Mesothelial cell of epicardium (in vitro differentiated cells): ENCODE data around the gene ZBTB1. TPM values are rescaled to one million over a fixed set of nuclear protein-coding genes. Genes with fewer than 3 reads are reported as not detected.

ENCODE experiments used
- DNase-seq, 2 experiments: peaks; one replicate each; pipeline ENCODE4 v3.0.0; 2021; ENCODE audit warnings: low spot score in 2 of 2; ENCODE audit not compliant: unreplicated experiment in 2 of 2
- H3K27ac Mint-ChIP-seq: 2 replicates; pipeline ENCODE4 v1.8.0; 2021; ENCODE audit warnings: mixed read lengths
- H3K27me3 Mint-ChIP-seq: 2 replicates; pipeline ENCODE4 v1.8.0; 2021; ENCODE audit warnings: low read depth, mixed read lengths
- H3K36me3 Mint-ChIP-seq: 2 replicates; pipeline ENCODE4 v1.8.0; 2021; ENCODE audit warnings: mixed read lengths
- H3K4me1 Mint-ChIP-seq: 2 replicates; pipeline ENCODE4 v1.8.0; 2021; ENCODE audit warnings: mixed read lengths
- H3K4me3 Mint-ChIP-seq: 2 replicates; pipeline ENCODE4 v1.8.0; 2021; ENCODE audit warnings: mild to moderate bottlenecking, moderate library complexity, mixed read lengths
- H3K9me3 Mint-ChIP-seq: 2 replicates; pipeline ENCODE4 v1.8.0; 2021; ENCODE audit warnings: mixed read lengths
- CTCF ChIP-seq: fragments of 200-600 bp; sonication (generic); IDR thresholded peaks from one replicate; pipeline ENCODE4 v1.5.0; 2021; ENCODE audit warnings: antibody characterized with exemption; ENCODE audit not compliant: unreplicated experiment
- total RNA-seq: library from RNA; stranded (reverse); gene quantifications from 3 replicates; pipeline ENCODE4 v1.2.1, GENCODE V29; 2021

The ZBTB1 gene
- total RNA-seq, 1 donor from 2014 or later: 67.4 TPM

DNA sequence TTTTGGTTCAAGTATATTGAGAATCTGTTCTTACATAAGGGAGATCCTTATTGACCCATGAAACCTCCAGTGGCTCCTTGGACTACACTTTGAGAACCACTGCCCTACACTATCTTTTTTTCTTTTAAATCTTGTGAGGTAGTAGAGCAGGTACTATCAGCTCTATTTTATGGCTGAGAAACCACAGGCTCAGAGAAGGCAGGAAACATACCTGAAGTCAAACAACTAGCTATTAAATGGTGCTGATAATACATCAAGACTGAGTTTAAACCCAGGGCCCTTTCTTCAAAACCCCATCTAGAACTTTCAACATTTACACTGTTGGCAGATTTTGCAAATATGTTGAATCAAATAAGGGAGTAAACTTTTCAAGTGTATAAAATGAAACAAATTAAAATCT is 7.8 kb upstream of the ZBTB1 start:
- Mint-ChIP-seq H3K9me3 (no peaks in the 10 kb centered on the region), H3K4me1 (peaks cover 28% of the 10 kb centered on the region)

DNA sequence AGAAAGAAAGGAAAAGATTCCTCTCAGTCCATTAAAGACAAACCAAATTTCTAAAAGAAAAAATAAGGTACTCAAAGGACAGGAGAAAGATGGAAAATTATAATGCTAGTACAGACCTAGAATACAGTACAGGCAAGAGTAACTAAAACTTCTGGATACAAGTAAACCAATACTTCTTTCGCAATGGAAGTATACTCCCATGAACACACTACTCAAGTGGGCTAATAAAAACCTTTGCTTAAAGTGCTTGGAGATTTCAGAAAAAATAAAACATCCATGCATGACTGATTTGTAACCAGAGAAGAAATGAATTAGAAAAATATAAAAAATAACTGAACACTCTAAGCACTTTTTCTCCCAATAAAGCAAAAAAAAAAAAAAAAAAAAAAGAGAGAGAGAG is 4.5 kb upstream of the ZBTB1 start:
- no peak for TF ChIP-seq CTCF
- Mint-ChIP-seq H3K4me3 (no peak overlapping the region), H3K27me3 (no peaks in the 10 kb centered on the region), H3K9me3 (no peaks in the 10 kb centered on the region), H3K27ac (peak overlapping the region; percentile 70), H3K4me1 (peaks cover 33% of the 10 kb centered on the region), H3K36me3 (peaks cover 4% of the 10 kb centered on the region)
- no peak for DNase-seq

More for the DNA sequence above, 7.8 kb upstream of the ZBTB1 start:
- DNase-seq: no peak
- Mint-ChIP-seq H3K27ac (peak overlapping the region; percentile 67), H3K27me3 (no peaks in the 10 kb centered on the region), H3K36me3 (peaks cover 8% of the 10 kb centered on the region), H3K4me3 (no peak overlapping the region)
- no peak for TF ChIP-seq CTCF

GRCh38 chr14:64501411-64502171 is 3.0 kb upstream of the ZBTB1 start:
- no peak for TF ChIP-seq CTCF
- Mint-ChIP-seq H3K27me3 (no peaks in the 10 kb centered on the region), H3K9me3 (no peaks in the 10 kb centered on the region), H3K4me3 (peak overlapping the region; percentile 81), H3K27ac (peak overlapping the region; percentile 97), H3K36me3 (no peaks in the 10 kb centered on the region), H3K4me1 (peaks cover 45% of the 10 kb centered on the region)
- peak in 1 of 2 experiments; percentile 49 for DNase-seq

GRCh38 chr14:64502456-64502855 is 2.1 kb upstream of the ZBTB1 start:
- H3K9me3 Mint-ChIP-seq: no peaks in the 10 kb centered on the region
- peaks cover 48% of the 10 kb centered on the region for H3K4me1 Mint-ChIP-seq
- H3K4me3 Mint-ChIP-seq: peak overlapping the region; percentile 81
- H3K27ac Mint-ChIP-seq: peak overlapping the region; percentile 97
- no peak for TF ChIP-seq CTCF
- H3K36me3 Mint-ChIP-seq: no peaks in the 10 kb centered on the region
- no peak for DNase-seq
- H3K27me3 Mint-ChIP-seq: no peaks in the 10 kb centered on the region

- peak overlapping the region; percentile 97 for H3K27ac Mint-ChIP-seq
Measured at GRCh38 chr14:64502887-64503433, 1.6 kb upstream of the ZBTB1 start.

More at GRCh38 chr14:64502887-64503433, 1.6 kb upstream of the ZBTB1 start:
- Mint-ChIP-seq H3K27me3 (no peaks in the 10 kb centered on the region), H3K9me3 (no peaks in the 10 kb centered on the region), H3K4me1 (peaks cover 53% of the 10 kb centered on the region), H3K4me3 (peak overlapping the region; percentile 81), H3K36me3 (no peaks in the 10 kb centered on the region)
- DNase-seq: peak in 1 of 2 experiments; percentile 25
- TF ChIP-seq CTCF: no peak
